Body of pancreas (tissue), 4 donors: Measurements from ENCODE around the gene CACNG7.
"Not testable (repeated sequence)": the region's sequence is repeated elsewhere in the genome, so short reads cannot be mapped to it uniquely, and the experiment has no call there.

Experiments used
- POLR2A ChIP-seq, 3 donors: fragments of 450-650 bp; IDR thresholded peaks; one replicate each; pipeline ENCODE4 v1.6.1; 2016; ENCODE audit warnings: antibody characterized with exemption in 3 of 3, mild to moderate bottlenecking in 2 of 3
- TF ChIP-seq, protein P1 (sequence below), 7 experiments: fragments of 450-650 bp in 4 of 7; fragments of 200-600 bp in 3 of 7; sonication (generic) in 3 of 7; IDR thresholded peaks; one replicate each; pipeline ENCODE4 v1.5.1; 2016 to 2019; ENCODE audit warnings: antibody characterized with exemption in 7 of 7

DNA sequence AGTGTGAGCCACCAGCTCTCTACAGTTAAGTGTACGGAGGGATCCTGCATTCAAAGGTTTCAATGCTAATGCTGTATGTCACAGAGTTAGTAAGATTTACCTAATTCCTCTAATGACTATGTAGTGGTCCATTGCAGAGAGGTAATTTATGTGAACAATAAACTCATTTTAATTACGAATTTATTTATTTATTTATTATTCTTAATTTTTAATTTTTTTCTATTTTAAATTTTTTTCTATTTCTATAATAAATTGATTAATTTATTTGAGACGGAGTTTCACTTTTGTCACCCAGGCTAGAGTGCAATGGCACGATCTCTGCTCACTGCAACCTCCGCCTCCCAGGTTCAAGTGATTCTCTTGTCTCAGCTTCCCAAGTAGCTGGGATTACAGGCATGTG lies 39.5 kb downstream of the CACNG7 start:
- TF ChIP-seq, protein P1, sequence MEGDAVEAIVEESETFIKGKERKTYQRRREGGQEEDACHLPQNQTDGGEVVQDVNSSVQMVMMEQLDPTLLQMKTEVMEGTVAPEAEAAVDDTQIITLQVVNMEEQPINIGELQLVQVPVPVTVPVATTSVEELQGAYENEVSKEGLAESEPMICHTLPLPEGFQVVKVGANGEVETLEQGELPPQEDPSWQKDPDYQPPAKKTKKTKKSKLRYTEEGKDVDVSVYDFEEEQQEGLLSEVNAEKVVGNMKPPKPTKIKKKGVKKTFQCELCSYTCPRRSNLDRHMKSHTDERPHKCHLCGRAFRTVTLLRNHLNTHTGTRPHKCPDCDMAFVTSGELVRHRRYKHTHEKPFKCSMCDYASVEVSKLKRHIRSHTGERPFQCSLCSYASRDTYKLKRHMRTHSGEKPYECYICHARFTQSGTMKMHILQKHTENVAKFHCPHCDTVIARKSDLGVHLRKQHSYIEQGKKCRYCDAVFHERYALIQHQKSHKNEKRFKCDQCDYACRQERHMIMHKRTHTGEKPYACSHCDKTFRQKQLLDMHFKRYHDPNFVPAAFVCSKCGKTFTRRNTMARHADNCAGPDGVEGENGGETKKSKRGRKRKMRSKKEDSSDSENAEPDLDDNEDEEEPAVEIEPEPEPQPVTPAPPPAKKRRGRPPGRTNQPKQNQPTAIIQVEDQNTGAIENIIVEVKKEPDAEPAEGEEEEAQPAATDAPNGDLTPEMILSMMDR (IDR thresholded peaks at IDR 0.05) = not testable (repeated sequence)
- TF ChIP-seq POLR2A (IDR thresholded peaks at IDR 0.05) = not testable (repeated sequence)
